GM12872 (cell line): ENCODE results near the gene SSH2.

Experiments used
- CTCF ChIP-seq: IDR thresholded peaks from 3 replicates; pipeline ENCODE4 v1.5.1; 2011; ENCODE audit warnings: low read depth, mild to moderate bottlenecking, low read length, moderate library complexity; ENCODE audit not compliant: insufficient read depth

SSH2 gene

DNA sequence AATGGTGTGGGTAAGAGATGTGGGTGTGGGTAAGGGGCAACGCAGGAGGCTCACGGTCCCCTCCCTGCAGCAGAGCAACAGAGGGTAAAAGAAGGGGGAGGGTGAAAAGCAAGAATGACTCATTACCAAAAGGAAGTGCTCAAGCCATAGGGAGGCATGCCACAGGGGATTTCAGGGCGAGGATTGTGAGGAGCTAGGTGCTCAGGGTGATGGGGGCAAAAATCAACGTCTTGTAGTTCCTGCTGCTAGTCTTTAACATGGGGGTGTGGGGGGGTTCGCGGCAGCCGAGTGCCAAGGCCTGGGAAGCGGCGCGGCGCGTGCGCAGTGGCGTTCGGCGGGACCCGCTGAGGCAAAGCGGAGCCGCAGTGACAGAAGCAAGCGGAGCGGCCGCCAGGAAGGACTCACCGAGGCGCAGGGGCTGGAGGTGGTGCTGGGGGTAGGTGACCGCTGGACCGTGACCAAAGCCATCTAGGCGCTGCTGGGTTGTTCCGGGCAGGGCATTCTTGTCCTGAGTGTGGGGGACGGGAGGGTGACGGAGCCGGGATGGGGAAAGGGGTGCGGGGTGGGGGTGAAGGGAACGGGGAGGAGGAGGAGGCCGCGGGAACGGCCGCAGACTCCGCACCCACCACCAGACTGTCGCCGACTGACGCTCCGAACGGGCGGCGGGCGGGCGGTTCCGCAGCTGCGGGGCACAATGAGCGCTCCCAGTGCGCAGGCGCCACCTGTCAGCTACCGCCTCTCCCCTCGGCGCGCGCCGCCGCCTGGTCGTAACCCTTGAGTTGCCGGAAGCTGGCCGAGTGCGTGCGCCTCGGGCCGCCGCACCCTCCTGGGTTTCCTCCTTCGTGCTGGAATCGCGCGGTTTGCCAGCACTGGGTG is at the start of gene SSH2:
Gene SSH2, minus strand, starts transcription at position 696 of the 876 bp plus-strand sequence. Its CDS starts 228 bp downstream, at position 468.
- no peak for TF ChIP-seq CTCF

- no peak for TF ChIP-seq CTCF
Measured at GRCh38 chr17:29977836-29978235, 47.8 kb upstream of the SSH2 start.

- no peak for TF ChIP-seq CTCF
Measured at GRCh38 chr17:29973005-29973404, 43.0 kb upstream of the SSH2 start.

DNA sequence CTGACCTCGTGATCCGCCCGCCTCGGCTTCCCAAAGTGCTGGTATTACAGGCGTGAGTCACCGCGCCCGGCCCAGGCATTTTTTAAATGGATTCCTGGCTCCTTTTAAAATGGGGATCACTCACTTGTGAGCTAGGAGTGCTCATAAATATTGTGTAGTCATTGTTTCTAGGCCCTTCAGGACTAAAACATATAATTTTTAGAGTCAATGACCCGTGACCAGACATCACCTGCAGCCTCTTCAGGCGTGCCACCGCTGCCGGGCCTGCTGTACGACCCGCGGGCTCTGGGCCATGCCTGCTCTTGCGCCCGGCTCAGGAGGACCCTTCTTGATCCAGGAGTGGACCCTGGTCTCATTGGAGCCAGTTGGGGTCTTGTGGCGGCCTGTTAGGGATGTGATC is 42.2 kb upstream of the SSH2 start:
- TF ChIP-seq CTCF: no peak

GRCh38 chr17:29968271-29968670 is 38.2 kb upstream of the SSH2 start:
- TF ChIP-seq CTCF: no peak

- no peak for TF ChIP-seq CTCF
Measured at GRCh38 chr17:29962656-29963055, 32.6 kb upstream of the SSH2 start.

- TF ChIP-seq CTCF: no peak
Measured at GRCh38 chr17:29959658-29960337, 29.8 kb upstream of the SSH2 start.
